ENCODE measurements around the gene SLC35B3. TPM values are rescaled to one million over a fixed set of nuclear protein-coding genes. Genes with fewer than 3 reads are reported as not detected.

Gene SLC35B3
- polyA plus RNA-seq, 1 donor from 2014 or later = 22.0 TPM

GRCh38 chr6:8389036-8389818 is 46.1 kb downstream of the SLC35B3 start:
- no peaks in the 10 kb centered on the region for H3K36me3 ChIP-seq (ENCODE audit: insufficient read depth, low read length)
- no peak overlapping the region for H3K27ac ChIP-seq (ENCODE audit: low read length)
- H3K9me3 ChIP-seq (ENCODE audit: low read length) = no peaks in the 10 kb centered on the region
- H3K9ac ChIP-seq (ENCODE audit: low read length) = no peak overlapping the region
- no peaks in the 10 kb centered on the region for H4K20me1 ChIP-seq (ENCODE audit: insufficient read depth)
- H3K27me3 ChIP-seq (ENCODE audit: insufficient read depth, low read depth, low read length) = no peaks in the 10 kb centered on the region
- no peak overlapping the region for H2AFZ ChIP-seq (ENCODE audit: low read depth, low read length)
- H3K4me3 ChIP-seq (ENCODE audit: low read length) = no peak overlapping the region
- H3K9me2 ChIP-seq (ENCODE audit: insufficient read depth, low read length) = no peaks in the 10 kb centered on the region
- no peak overlapping the region for H3K4me2 ChIP-seq (ENCODE audit: low read length)
- no peak for TF ChIP-seq SMC3 (conservative IDR thresholded peaks at IDR 0.05; ENCODE audit: poor library complexity)
- no peak for TF ChIP-seq POLR2AphosphoS5 (IDR thresholded peaks at IDR 0.05)
- no peak for TF ChIP-seq EP300 (conservative IDR thresholded peaks at IDR 0.05; ENCODE audit: poor library complexity, severe bottlenecking)
- no peak for TF ChIP-seq TAF1 (IDR thresholded peaks at IDR 0.05; ENCODE audit: low read depth)
- TF ChIP-seq, protein P1, sequence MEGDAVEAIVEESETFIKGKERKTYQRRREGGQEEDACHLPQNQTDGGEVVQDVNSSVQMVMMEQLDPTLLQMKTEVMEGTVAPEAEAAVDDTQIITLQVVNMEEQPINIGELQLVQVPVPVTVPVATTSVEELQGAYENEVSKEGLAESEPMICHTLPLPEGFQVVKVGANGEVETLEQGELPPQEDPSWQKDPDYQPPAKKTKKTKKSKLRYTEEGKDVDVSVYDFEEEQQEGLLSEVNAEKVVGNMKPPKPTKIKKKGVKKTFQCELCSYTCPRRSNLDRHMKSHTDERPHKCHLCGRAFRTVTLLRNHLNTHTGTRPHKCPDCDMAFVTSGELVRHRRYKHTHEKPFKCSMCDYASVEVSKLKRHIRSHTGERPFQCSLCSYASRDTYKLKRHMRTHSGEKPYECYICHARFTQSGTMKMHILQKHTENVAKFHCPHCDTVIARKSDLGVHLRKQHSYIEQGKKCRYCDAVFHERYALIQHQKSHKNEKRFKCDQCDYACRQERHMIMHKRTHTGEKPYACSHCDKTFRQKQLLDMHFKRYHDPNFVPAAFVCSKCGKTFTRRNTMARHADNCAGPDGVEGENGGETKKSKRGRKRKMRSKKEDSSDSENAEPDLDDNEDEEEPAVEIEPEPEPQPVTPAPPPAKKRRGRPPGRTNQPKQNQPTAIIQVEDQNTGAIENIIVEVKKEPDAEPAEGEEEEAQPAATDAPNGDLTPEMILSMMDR (IDR thresholded peaks at IDR 0.05; ENCODE audit: poor library complexity, severe bottlenecking) = no peak
- TF ChIP-seq EZH2 (IDR thresholded peaks at IDR 0.05; ENCODE audit: borderline replicate concordance, insufficient read depth, low read length, poor library complexity, severe bottlenecking) = no peak
- no peak for TF ChIP-seq RAD21 (conservative IDR thresholded peaks at IDR 0.05)
- no peak for TF ChIP-seq MXI1 (conservative IDR thresholded peaks at IDR 0.05; ENCODE audit: poor library complexity, severe bottlenecking)
- no peak for TF ChIP-seq REST (IDR thresholded peaks at IDR 0.05; ENCODE audit: borderline replicate concordance)
- H3F3A ChIP-seq (ENCODE audit: insufficient read depth, low read length, poor library complexity, severe bottlenecking) = no peaks in the 10 kb centered on the region
- H3K79me2 ChIP-seq (replicated peaks; ENCODE audit: insufficient read depth, low read length) = no peaks in the 10 kb centered on the region

GRCh38 chr6:8387942-8388437 is 47.4 kb downstream of the SLC35B3 start:
- Histone ChIP-seq H3K4me3 (ENCODE audit: low read length) (no peak overlapping the region), H2AFZ (ENCODE audit: low read depth, low read length) (no peak overlapping the region), H3K27me3 (ENCODE audit: insufficient read depth, low read depth, low read length) (no peaks in the 10 kb centered on the region), H4K20me1 (ENCODE audit: insufficient read depth) (no peaks in the 10 kb centered on the region), H3F3A (ENCODE audit: insufficient read depth, low read length, poor library complexity, severe bottlenecking) (no peaks in the 10 kb centered on the region), H3K79me2 (replicated peaks; ENCODE audit: insufficient read depth, low read length) (no peaks in the 10 kb centered on the region), H3K27ac (ENCODE audit: low read length) (no peak overlapping the region), H3K4me2 (ENCODE audit: low read length) (no peak overlapping the region), H3K9me3 (ENCODE audit: low read length) (no peaks in the 10 kb centered on the region), H3K9ac (ENCODE audit: low read length) (no peak overlapping the region), H3K36me3 (ENCODE audit: insufficient read depth, low read length) (no peaks in the 10 kb centered on the region), H3K9me2 (ENCODE audit: insufficient read depth, low read length) (no peaks in the 10 kb centered on the region)
- TF ChIP-seq MXI1 (conservative IDR thresholded peaks at IDR 0.05; ENCODE audit: poor library complexity, severe bottlenecking) = no peak
- no peak for TF ChIP-seq TAF1 (IDR thresholded peaks at IDR 0.05; ENCODE audit: low read depth)
- TF ChIP-seq SMC3 (conservative IDR thresholded peaks at IDR 0.05; ENCODE audit: poor library complexity) = no peak
- TF ChIP-seq RAD21 (conservative IDR thresholded peaks at IDR 0.05) = no peak
- TF ChIP-seq, protein P1 (IDR thresholded peaks at IDR 0.05; ENCODE audit: poor library complexity, severe bottlenecking) = no peak
- TF ChIP-seq EZH2 (IDR thresholded peaks at IDR 0.05; ENCODE audit: borderline replicate concordance, insufficient read depth, low read length, poor library complexity, severe bottlenecking) = no peak
- TF ChIP-seq REST (IDR thresholded peaks at IDR 0.05; ENCODE audit: borderline replicate concordance) = no peak

All from neural cell (in vitro differentiated cells).